ENCODE measurements around the gene PCDHGA2. TPM values are rescaled to one million over a fixed set of nuclear protein-coding genes. Genes with fewer than 3 reads are reported as not detected.
A peak's percentile ranks its signal among the peaks of the same experiment; 100 is the strongest.
"Not testable (repeated sequence)": the region's sequence is repeated elsewhere in the genome, so short reads cannot be mapped to it uniquely, and the experiment has no call there.

Gene PCDHGA2
- total RNA-seq, 2 experiments from 2014 or later = not detected

GRCh38 chr5:141373673-141374317 is 35.2 kb downstream of the PCDHGA2 start, which contains the start of gene PCDHGA6:
Gene PCDHGA6, plus strand, starts transcription at chr5:141373891. Its CDS starts 193 bp downstream, at chr5:141374084.
- CTCF ChIA-PET = interaction anchor here (1.7 kb wide), 1 partner anchor 56 kb away, joined by 4 read pairs; the partner anchor contains the start of gene PCDHGA12
- no peak within 1 kb of the TSS for H3K4me3 Mint-ChIP-seq
- H3K9me3 Mint-ChIP-seq (ENCODE audit: low read depth) = peaks cover 24% of the 10 kb centered on the region
- DNase-seq = no peak
- H3K27ac Mint-ChIP-seq = no peak within 1 kb of the TSS
- no peak for ATAC-seq
- peaks cover 53% of the 10 kb centered on the region for H3K27me3 Mint-ChIP-seq
- H3K4me1 Mint-ChIP-seq = peaks cover 2% of the 10 kb centered on the region
- H3K36me3 Mint-ChIP-seq = no peaks in the 10 kb centered on the region

- ATAC-seq (no peak), DNase-seq (no peak)
- Mint-ChIP-seq H3K4me1 (peaks cover 2% of the 10 kb centered on the region), H3K9me3 (ENCODE audit: low read depth) (peaks cover 25% of the 10 kb centered on the region), H3K4me3 (no peak overlapping the region), H3K36me3 (no peaks in the 10 kb centered on the region), H3K27me3 (peaks cover 54% of the 10 kb centered on the region), H3K27ac (no peak overlapping the region)
- CTCF ChIA-PET = interaction anchor here (1.7 kb wide), 1 partner anchor 55 kb away, joined by 4 read pairs; the partner anchor contains the start of gene PCDHGA12
Measured at GRCh38 chr5:141374627-141375026, 36.1 kb downstream of the PCDHGA2 start.

- H3K4me1 Mint-ChIP-seq, DNase-seq, H3K4me3 Mint-ChIP-seq, CTCF ChIA-PET, H3K27ac Mint-ChIP-seq, H3K36me3 Mint-ChIP-seq, ATAC-seq: not testable (repeated sequence)
- Mint-ChIP-seq H3K27me3 (peaks cover 49% of the 10 kb centered on the region), H3K9me3 (ENCODE audit: low read depth) (peaks cover 25% of the 10 kb centered on the region)
Measured at GRCh38 chr5:141375444-141376155, 37.0 kb downstream of the PCDHGA2 start.

DNA sequence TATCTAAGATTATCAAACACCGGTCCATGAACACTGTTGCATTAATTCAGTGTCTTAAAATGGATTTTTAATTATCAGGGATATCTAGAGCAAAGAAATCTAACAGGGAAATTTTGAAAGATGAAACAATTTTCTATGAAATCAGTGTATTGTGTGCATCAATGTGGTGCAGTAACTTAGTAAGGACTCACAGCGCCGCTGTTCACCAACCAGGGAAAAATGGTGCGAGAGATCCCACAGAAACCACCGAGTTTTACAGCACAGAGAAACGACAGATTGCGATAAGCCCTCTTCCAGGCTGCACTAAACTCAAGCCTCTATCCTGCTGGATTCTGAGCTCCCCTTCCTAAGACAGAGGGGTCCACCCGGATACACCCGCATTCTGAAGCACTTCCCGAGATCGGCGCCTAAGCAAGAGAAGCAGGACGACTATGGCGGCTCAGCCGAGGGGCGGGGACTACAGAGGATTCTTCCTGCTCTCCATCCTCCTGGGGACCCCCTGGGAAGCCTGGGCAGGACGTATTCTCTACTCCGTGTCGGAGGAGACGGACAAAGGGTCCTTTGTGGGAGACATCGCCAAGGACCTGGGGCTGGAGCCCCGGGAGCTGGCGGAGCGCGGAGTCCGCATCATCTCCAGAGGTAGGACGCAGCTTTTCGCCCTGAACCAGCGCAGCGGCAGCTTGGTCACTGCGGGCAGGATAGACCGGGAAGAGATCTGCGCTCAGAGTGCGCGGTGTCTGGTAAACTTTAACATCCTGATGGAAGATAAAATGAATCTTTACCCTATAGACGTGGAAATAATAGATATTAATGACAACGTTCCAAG is 44.1 kb downstream of the PCDHGA2 start, which contains the start of gene PCDHGA7:
PCDHGA7 (plus strand) TSS at position 274 of the 826 bp plus-strand sequence; CDS start at position 432, 158 bp downstream.
- peaks cover 7% of the 10 kb centered on the region for H3K9me3 Mint-ChIP-seq (ENCODE audit: low read depth)
- DNase-seq (no peak), ATAC-seq (no peak)
- peaks cover 2% of the 10 kb centered on the region for H3K36me3 Mint-ChIP-seq
- CTCF ChIA-PET = interaction anchor here (0.9 kb wide), 1 partner anchor 13 kb away, joined by 3 read pairs; no protein-coding TSS in a partner anchor
- H3K4me3 Mint-ChIP-seq = no peak within 1 kb of the TSS
- peak within 1 kb of the TSS; percentile 28 for H3K27ac Mint-ChIP-seq
- H3K27me3 Mint-ChIP-seq = peaks cover 57% of the 10 kb centered on the region
- H3K4me1 Mint-ChIP-seq = no peaks in the 10 kb centered on the region

- Mint-ChIP-seq H3K4me1 (no peaks in the 10 kb centered on the region), H3K9me3 (ENCODE audit: low read depth) (peaks cover 7% of the 10 kb centered on the region), H3K4me3 (no peak overlapping the region), H3K27me3 (peaks cover 59% of the 10 kb centered on the region), H3K36me3 (peaks cover 2% of the 10 kb centered on the region), H3K27ac (peak overlapping the region; percentile 28)
- ATAC-seq (no peak), DNase-seq (no peak)
- CTCF ChIA-PET = interaction anchor here (0.9 kb wide), 1 partner anchor 12 kb away, joined by 3 read pairs; no protein-coding TSS in a partner anchor
Measured at GRCh38 chr5:141383345-141383744, 44.8 kb downstream of the PCDHGA2 start.

- Mint-ChIP-seq H3K4me3 (no peak overlapping the region), H3K27ac (no peak overlapping the region), H3K36me3 (peaks cover 5% of the 10 kb centered on the region), H3K9me3 (ENCODE audit: low read depth) (peaks cover 9% of the 10 kb centered on the region), H3K4me1 (no peaks in the 10 kb centered on the region), H3K27me3 (peaks cover 58% of the 10 kb centered on the region)
- no peak for ATAC-seq
- DNase-seq = no peak
- CTCF ChIA-PET = no interaction called here
Measured at GRCh38 chr5:141384471-141385267, 46.1 kb downstream of the PCDHGA2 start.

GRCh38 chr5:141387557-141388311 is 49.2 kb downstream of the PCDHGA2 start, which contains the start of gene PCDHGB4:
Gene PCDHGB4, plus strand, starts transcription at chr5:141387698. Its CDS starts 187 bp downstream, at chr5:141387885.
- not testable (repeated sequence) for ATAC-seq, H3K27ac Mint-ChIP-seq, H3K4me1 Mint-ChIP-seq, H3K36me3 Mint-ChIP-seq, DNase-seq, H3K4me3 Mint-ChIP-seq
- Mint-ChIP-seq H3K9me3 (ENCODE audit: low read depth) (peaks cover 18% of the 10 kb centered on the region), H3K27me3 (peaks cover 56% of the 10 kb centered on the region)
- CTCF ChIA-PET = interaction anchor here (1.5 kb wide), 1 partner anchor 42 kb away, joined by 3 read pairs; the partner anchor contains the start of gene PCDHGA12

DNA sequence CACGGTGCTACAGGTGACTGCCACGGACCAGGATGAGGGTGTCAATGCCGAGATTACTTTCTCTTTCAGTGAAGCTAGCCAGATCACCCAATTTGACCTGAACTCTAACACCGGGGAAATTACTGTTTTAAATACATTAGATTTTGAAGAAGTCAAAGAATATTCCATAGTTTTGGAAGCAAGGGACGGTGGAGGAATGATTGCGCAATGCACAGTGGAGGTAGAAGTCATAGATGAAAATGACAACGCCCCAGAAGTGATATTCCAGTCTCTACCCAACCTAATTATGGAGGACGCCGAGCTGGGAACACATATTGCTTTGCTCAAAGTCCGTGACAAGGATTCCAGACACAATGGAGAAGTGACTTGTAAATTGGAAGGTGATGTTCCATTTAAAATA is 50.1 kb downstream of the PCDHGA2 start:
- no peak for DNase-seq
- Mint-ChIP-seq H3K4me3 (no peak overlapping the region), H3K27ac (no peak overlapping the region), H3K27me3 (peaks cover 48% of the 10 kb centered on the region), H3K9me3 (ENCODE audit: low read depth) (peaks cover 18% of the 10 kb centered on the region), H3K36me3 (peaks cover 4% of the 10 kb centered on the region), H3K4me1 (no peaks in the 10 kb centered on the region)
- no peak for ATAC-seq
- CTCF ChIA-PET = interaction anchor here (1.5 kb wide), 1 partner anchor 41 kb away, joined by 3 read pairs; the partner anchor contains the start of gene PCDHGA12

DNA sequence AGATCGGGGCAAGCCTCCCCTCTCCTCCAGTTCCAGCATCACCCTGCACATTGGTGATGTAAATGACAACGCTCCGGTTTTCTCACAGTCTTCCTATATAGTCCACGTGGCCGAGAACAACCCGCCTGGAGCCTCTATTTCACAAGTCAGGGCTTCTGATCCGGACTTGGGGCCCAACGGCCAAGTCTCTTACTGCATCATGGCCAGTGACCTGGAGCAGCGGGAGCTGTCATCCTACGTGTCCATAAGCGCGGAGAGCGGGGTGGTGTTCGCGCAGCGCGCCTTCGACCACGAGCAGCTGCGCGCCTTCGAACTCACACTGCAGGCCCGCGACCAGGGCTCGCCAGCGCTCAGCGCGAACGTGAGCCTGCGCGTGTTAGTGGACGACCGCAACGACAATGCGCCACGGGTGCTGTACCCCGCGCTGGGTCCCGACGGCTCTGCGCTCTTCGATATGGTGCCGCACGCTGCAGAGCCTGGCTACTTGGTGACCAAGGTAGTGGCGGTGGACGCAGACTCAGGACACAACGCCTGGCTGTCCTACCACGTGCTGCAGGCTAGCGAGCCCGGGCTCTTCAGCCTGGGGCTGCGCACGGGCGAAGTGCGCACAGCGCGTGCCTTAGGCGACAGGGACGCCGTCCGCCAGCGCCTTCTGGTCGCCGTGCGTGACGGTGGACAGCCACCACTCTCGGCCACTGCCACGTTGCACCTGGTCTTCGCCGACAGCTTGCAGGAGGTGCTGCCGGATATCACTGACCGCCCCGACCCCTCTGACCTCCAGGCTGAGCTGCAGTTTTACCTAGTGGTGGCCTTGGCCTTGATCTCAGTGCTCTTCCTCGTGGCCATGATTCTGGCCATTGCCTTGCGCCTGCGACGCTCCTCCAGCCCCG is 50.8 kb downstream of the PCDHGA2 start:
- ATAC-seq (no peak), DNase-seq (no peak)
- Mint-ChIP-seq H3K4me3 (no peak overlapping the region), H3K9me3 (ENCODE audit: low read depth) (peaks cover 18% of the 10 kb centered on the region), H3K36me3 (peaks cover 4% of the 10 kb centered on the region), H3K27ac (no peak overlapping the region), H3K27me3 (peaks cover 50% of the 10 kb centered on the region), H3K4me1 (no peaks in the 10 kb centered on the region)
- CTCF ChIA-PET = no interaction called here

- CTCF ChIA-PET = interaction anchor here (1.0 to 1.3 kb wide), 2 partner anchors 28 to 120 kb away, joined by 3 read pairs; partner anchors contain the start of gene PCDHGA11
- no peak within 1 kb of the TSS for H3K27ac Mint-ChIP-seq
- no peak for ATAC-seq
- H3K4me3 Mint-ChIP-seq = no peak within 1 kb of the TSS
- no peak for DNase-seq
- peaks cover 7% of the 10 kb centered on the region for H3K36me3 Mint-ChIP-seq
- H3K9me3 Mint-ChIP-seq (ENCODE audit: low read depth) = peaks cover 15% of the 10 kb centered on the region
- H3K27me3 Mint-ChIP-seq = peaks cover 40% of the 10 kb centered on the region
- H3K4me1 Mint-ChIP-seq = no peaks in the 10 kb centered on the region
Measured at GRCh38 chr5:141392429-141393198, 54.1 kb downstream of the PCDHGA2 start, which contains the start of gene PCDHGA8. Gene PCDHGA8, plus strand, starts transcription at chr5:141392633. Its CDS starts 181 bp downstream, at chr5:141392814.

Data from activated CD8-positive, alpha-beta memory T cell treated with anti-CD3 and anti-CD28 coated beads, Interleukin-2, amount 10 ng/mL, durations not matched to agents 7 days and 5 days (primary cell).